Tibial nerve (tissue), 4 donors: ENCODE results near the gene SHC4.

Experiments
- EP300 ChIP-seq, 2 donors: sonication (generic); formaldehyde crosslinking; IDR thresholded peaks; one replicate each; pipeline ENCODE4 v1.6.1; 2017; ENCODE audit warnings: antibody characterized with exemption in 2 of 2, mild to moderate bottlenecking in 1 of 2
- POLR2A ChIP-seq, 2 donors: fragments of 450-650 bp; IDR thresholded peaks; one replicate each; pipeline ENCODE4 v1.6.1; 2017; ENCODE audit warnings: antibody characterized with exemption in 2 of 2, mild to moderate bottlenecking in 2 of 2, moderate library complexity in 2 of 2
- TF ChIP-seq, protein P1 (sequence below), 5 experiments: fragments of 200-600 bp in 3 of 5; fragments of 450-650 bp in 2 of 5; sonication (generic) in 3 of 5; IDR thresholded peaks; one replicate each; pipeline ENCODE4 v1.5.1; 2016 to 2019; ENCODE audit warnings: antibody characterized with exemption in 5 of 5, mild to moderate bottlenecking in 3 of 5, moderate library complexity in 2 of 5

DNA sequence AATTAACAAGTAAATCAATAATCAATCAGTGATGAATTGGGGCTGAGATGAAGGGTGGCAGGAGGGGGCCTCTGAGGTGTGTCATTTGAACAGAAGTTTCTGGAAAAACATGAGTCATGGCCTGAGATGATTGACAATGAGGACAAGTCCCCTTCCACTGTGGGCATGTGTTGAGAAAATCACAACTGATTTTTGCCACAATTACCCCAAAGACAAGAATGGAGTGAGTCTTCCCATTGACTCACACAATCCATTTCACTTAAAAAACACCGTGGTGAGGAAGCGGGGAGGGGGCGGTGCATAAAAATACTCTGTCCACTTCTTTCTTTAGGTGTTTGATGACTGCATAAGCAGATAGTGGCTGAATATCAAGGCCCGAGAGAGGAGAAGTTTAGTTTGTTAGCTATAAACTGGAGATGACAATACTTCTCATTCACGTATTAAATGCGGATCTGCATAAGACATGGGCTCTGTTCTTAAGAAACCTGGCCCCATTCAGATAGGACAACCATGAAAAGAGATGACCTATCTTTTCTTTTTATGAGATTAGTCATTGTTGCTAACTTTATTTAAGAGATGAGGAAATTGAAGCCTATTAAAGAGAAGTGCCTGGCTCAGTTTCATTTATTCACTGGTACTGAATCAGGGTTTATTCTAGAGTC, 34.7 kb downstream of the SHC4 start:
- TF ChIP-seq, protein P1, sequence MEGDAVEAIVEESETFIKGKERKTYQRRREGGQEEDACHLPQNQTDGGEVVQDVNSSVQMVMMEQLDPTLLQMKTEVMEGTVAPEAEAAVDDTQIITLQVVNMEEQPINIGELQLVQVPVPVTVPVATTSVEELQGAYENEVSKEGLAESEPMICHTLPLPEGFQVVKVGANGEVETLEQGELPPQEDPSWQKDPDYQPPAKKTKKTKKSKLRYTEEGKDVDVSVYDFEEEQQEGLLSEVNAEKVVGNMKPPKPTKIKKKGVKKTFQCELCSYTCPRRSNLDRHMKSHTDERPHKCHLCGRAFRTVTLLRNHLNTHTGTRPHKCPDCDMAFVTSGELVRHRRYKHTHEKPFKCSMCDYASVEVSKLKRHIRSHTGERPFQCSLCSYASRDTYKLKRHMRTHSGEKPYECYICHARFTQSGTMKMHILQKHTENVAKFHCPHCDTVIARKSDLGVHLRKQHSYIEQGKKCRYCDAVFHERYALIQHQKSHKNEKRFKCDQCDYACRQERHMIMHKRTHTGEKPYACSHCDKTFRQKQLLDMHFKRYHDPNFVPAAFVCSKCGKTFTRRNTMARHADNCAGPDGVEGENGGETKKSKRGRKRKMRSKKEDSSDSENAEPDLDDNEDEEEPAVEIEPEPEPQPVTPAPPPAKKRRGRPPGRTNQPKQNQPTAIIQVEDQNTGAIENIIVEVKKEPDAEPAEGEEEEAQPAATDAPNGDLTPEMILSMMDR (IDR thresholded peaks at IDR 0.05): no peak
- TF ChIP-seq POLR2A (IDR thresholded peaks at IDR 0.05) (no peak), EP300 (IDR thresholded peaks at IDR 0.05) (no peak)
